Progenitor cell of endocrine pancreas (in vitro differentiated cells): ENCODE data around the gene KRTAP10-7. TPM values are rescaled to one million over a fixed set of nuclear protein-coding genes. Genes with fewer than 3 reads are reported as not detected.

Source experiments
- DNase-seq: peaks from one replicate; pipeline ENCODE4 v3.0.0; 2021; ENCODE audit warnings: low spot score; ENCODE audit not compliant: unreplicated experiment
- H3K27ac Mint-ChIP-seq: 2 replicates; pipeline ENCODE4 v1.8.0; 2021; ENCODE audit warnings: mild to moderate bottlenecking, moderate library complexity, mixed read lengths
- H3K27me3 Mint-ChIP-seq: 2 replicates; pipeline ENCODE4 v1.8.0; 2021; ENCODE audit warnings: mixed read lengths
- H3K36me3 Mint-ChIP-seq: 2 replicates; pipeline ENCODE4 v1.8.0; 2022; ENCODE audit warnings: mixed read lengths; ENCODE audit not compliant: insufficient read depth
- H3K4me1 Mint-ChIP-seq: 2 replicates; pipeline ENCODE4 v1.8.0; 2021; ENCODE audit warnings: low read depth, mixed read lengths
- H3K4me3 Mint-ChIP-seq: 2 replicates; pipeline ENCODE4 v1.8.0; 2021; ENCODE audit warnings: low read depth, mild to moderate bottlenecking, moderate library complexity, mixed read lengths
- H3K9me3 Mint-ChIP-seq: 2 replicates; pipeline ENCODE4 v1.8.0; 2021; ENCODE audit warnings: low read depth, mixed read lengths
- total RNA-seq: library from RNA; stranded (reverse); gene quantifications from 2 replicates; pipeline ENCODE4 v1.2.1, GENCODE V29; 2021
- TF ChIP-seq, protein P1 (sequence below): fragments of 200-600 bp; sonication (generic); IDR thresholded peaks from one replicate; pipeline ENCODE4 v1.5.0; 2021; ENCODE audit warnings: antibody characterized with exemption, mild to moderate bottlenecking; ENCODE audit not compliant: unreplicated experiment

KRTAP10-7 gene
- total RNA-seq, 1 donor from 2014 or later = not detected

DNA sequence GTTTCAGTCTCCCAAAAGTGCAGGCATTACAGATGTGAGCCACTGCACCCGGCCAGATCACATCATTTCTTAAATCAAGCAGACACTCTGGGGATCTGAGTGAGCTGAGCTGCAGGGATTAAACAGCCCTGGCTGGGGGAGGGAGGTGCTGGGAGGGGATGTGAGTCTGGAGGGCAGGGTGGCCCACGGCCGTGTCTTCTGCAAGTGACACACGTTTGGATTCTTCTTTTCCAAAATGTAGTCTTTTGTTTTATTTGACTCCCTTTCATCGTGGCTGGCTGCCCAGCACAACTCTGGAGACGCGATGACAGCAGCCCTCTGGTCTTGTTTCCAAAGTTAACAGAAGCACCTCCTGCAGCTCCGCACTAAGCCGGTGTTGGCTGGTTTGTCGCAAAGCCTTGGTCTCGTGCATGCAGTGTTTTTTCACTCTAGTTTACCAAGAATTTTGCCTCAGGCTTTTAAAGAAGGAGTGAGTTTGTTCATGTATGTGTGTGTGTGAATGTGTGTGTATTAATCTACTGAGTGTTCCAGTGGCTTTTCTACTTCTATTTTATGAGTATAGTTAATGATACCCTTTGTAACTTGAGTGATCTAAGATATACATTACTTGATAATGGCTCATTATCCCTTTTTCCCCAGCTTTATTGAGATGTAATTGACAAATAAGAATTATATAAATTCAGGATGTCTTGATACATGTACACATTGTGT is 17.2 kb upstream of the KRTAP10-7 start:
- Mint-ChIP-seq H3K27ac (no peak overlapping the region), H3K4me1 (no peaks in the 10 kb centered on the region)
- DNase-seq = no peak

DNA sequence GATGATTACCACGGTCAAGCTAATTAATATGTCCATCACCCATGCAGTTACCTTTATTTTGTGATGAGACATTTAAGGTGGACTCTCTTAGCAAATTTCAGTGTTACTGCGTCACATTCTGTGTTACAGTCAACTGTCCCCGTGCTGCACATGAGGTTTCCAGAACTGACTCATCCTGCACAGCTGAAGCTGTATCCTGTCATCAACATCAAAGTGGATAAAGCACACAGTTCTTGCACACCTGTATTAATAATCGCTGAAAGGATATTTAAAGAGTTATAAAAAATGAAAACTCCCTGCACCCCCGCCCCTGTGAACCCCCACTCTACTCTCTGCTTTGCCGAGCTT is 16.6 kb upstream of the KRTAP10-7 start:
- H3K9me3 Mint-ChIP-seq = peaks cover 19% of the 10 kb centered on the region
- TF ChIP-seq, protein P1, sequence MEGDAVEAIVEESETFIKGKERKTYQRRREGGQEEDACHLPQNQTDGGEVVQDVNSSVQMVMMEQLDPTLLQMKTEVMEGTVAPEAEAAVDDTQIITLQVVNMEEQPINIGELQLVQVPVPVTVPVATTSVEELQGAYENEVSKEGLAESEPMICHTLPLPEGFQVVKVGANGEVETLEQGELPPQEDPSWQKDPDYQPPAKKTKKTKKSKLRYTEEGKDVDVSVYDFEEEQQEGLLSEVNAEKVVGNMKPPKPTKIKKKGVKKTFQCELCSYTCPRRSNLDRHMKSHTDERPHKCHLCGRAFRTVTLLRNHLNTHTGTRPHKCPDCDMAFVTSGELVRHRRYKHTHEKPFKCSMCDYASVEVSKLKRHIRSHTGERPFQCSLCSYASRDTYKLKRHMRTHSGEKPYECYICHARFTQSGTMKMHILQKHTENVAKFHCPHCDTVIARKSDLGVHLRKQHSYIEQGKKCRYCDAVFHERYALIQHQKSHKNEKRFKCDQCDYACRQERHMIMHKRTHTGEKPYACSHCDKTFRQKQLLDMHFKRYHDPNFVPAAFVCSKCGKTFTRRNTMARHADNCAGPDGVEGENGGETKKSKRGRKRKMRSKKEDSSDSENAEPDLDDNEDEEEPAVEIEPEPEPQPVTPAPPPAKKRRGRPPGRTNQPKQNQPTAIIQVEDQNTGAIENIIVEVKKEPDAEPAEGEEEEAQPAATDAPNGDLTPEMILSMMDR = no peak
- DNase-seq = no peak
- H3K27me3 Mint-ChIP-seq = peaks cover 15% of the 10 kb centered on the region
- H3K4me3 Mint-ChIP-seq = no peak overlapping the region
- no peaks in the 10 kb centered on the region for H3K4me1 Mint-ChIP-seq
- H3K27ac Mint-ChIP-seq = no peak overlapping the region
- peaks cover 2% of the 10 kb centered on the region for H3K36me3 Mint-ChIP-seq

More for the DNA sequence above, 17.2 kb upstream of the KRTAP10-7 start:
- Mint-ChIP-seq H3K4me3 (no peak overlapping the region), H3K27me3 (peaks cover 15% of the 10 kb centered on the region), H3K9me3 (peaks cover 20% of the 10 kb centered on the region), H3K36me3 (peaks cover 2% of the 10 kb centered on the region)
- TF ChIP-seq, protein P1 = no peak

DNA sequence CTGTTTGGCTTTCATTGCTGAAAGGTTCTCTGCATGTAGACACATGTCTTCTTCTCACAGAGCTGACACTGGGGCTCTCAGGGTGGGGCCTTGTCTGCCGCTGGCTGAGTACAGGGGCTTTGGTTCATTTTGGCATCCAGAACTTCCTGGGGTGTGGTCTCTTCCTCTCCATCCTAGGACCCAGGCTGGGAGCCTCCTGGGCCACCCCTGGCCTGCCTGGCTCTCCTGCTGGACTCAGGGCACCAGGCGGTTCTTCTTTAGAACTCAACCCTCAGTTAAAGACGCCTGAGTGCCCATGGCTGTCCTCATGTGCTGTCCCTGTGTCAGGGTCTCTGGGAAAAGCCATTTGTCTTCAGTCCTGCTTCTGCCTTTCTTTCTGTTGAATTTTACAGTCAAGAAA is 14.5 kb upstream of the KRTAP10-7 start:
- Mint-ChIP-seq H3K9me3 (peaks cover 19% of the 10 kb centered on the region), H3K27ac (no peak overlapping the region), H3K4me3 (no peak overlapping the region), H3K36me3 (peaks cover 2% of the 10 kb centered on the region), H3K27me3 (peaks cover 15% of the 10 kb centered on the region), H3K4me1 (no peaks in the 10 kb centered on the region)
- TF ChIP-seq, protein P1 = no peak
- DNase-seq = no peak

DNA sequence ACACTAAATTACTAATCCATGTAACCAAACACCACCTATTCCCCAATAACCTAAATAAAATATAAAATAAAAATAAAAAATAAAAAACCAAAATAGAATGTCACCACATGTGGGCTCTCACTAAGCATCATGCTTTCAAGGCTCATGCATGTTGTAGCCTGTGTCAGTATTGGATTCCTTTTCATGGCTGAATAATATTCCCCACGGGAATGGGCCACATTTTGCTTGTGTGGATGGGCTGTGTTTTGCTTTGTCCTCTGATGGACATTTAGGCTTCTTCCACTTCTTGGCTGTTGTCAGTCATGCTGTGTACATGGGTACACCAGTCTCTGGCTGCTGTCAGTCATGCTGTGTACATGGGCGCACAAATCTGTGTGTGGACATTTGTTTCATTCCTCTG is 11.3 kb upstream of the KRTAP10-7 start:
- Mint-ChIP-seq H3K4me1 (peaks cover 7% of the 10 kb centered on the region), H3K27me3 (peaks cover 8% of the 10 kb centered on the region), H3K4me3 (no peak overlapping the region), H3K36me3 (no peaks in the 10 kb centered on the region), H3K27ac (no peak overlapping the region), H3K9me3 (peaks cover 12% of the 10 kb centered on the region)
- DNase-seq = no peak
- TF ChIP-seq, protein P1 = no peak

DNA sequence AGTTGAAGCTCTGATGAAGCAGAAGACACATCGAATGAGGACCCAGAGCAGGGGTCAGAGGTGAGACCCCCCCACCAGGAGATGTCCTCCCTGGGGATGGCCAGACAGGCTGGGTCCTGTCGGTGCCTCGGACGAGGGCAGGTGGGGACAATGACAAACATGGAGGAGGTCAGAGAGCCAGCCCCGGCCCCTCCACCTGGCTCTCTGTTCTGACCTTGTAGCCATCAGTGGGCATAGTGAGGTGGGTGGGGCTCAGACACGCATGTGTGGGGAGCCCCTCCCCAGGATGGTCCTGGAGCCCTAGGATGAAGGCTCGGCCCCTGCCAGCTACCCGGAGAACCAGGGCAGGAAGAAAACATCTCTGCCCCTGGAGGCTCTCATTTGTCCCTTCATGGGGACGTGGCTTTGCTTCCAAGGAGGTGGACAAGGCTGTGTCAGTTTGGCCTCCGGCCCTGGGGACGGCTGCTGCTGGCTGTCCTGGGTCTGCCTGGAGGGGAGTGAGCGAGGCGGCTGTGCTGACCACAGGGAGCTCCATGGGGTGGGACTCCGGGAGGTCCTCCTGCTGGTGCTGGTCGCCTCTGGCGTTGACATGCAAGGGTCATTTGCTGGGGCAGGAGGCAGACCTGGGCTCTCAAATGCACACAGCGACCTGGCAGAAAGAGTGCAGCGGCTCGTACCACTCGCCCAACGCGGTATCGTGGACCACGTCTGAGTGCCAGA is 10.7 kb upstream of the KRTAP10-7 start:
- H3K27ac Mint-ChIP-seq = no peak overlapping the region
- H3K27me3 Mint-ChIP-seq = peaks cover 8% of the 10 kb centered on the region
- peaks cover 12% of the 10 kb centered on the region for H3K9me3 Mint-ChIP-seq
- peaks cover 7% of the 10 kb centered on the region for H3K4me1 Mint-ChIP-seq
- H3K36me3 Mint-ChIP-seq = no peaks in the 10 kb centered on the region
- TF ChIP-seq, protein P1 = no peak
- DNase-seq = no peak
- H3K4me3 Mint-ChIP-seq = no peak overlapping the region
